Activated naive CD4-positive, alpha-beta T cell treated with anti-CD3 and anti-CD28 coated beads, Interleukin-2, amount 50 U/mL, for 24 hours (primary cell): ENCODE results near the gene PHACTR3.
"Not testable (repeated sequence)": the region's sequence is repeated elsewhere in the genome, so short reads cannot be mapped to it uniquely, and the experiment has no call there.

Experiments used
- H3K27ac Mint-ChIP-seq: one replicate; pipeline ENCODE4 v1.8.0; 2021; ENCODE audit warnings: mild to moderate bottlenecking, mixed read lengths
- H3K27me3 Mint-ChIP-seq: one replicate; pipeline ENCODE4 v1.8.0; 2021; ENCODE audit warnings: mixed read lengths
- H3K36me3 Mint-ChIP-seq: one replicate; pipeline ENCODE4 v1.8.0; 2021; ENCODE audit warnings: mixed read lengths
- H3K4me1 Mint-ChIP-seq: one replicate; pipeline ENCODE4 v1.8.0; 2021; ENCODE audit warnings: mixed read lengths
- H3K4me3 Mint-ChIP-seq: one replicate; pipeline ENCODE4 v1.8.0; 2021; ENCODE audit warnings: mild to moderate bottlenecking, mixed read lengths
- H3K9me3 Mint-ChIP-seq: one replicate; pipeline ENCODE4 v1.8.0; 2021; ENCODE audit warnings: mixed read lengths

Gene PHACTR3

DNA sequence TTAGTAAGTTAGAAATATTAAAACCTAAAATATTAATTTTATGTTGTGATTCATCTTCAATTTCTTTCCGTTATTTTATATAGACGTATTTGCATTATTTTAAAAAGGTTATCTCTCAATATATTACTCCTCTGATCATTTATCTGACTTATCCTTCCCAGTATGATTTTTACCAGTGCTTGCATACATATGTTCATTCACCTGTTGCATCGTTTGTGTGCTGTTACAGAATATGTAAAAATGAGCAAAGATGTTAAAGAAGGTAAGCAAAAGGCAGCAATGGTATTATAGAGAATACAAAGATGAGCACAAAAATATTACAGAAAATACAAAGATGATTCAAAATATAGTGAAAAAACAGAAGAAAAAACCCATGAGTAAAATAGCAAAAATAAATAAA, 280.2 kb downstream of the PHACTR3 start:
- no peaks in the 10 kb centered on the region for H3K27me3 Mint-ChIP-seq
- H3K4me3 Mint-ChIP-seq, result no peak overlapping the region
- H3K27ac Mint-ChIP-seq, result no peak overlapping the region
- H3K36me3 Mint-ChIP-seq, result no peaks in the 10 kb centered on the region
- H3K4me1 Mint-ChIP-seq, result no peaks in the 10 kb centered on the region
- H3K9me3 Mint-ChIP-seq, result no peaks in the 10 kb centered on the region

DNA sequence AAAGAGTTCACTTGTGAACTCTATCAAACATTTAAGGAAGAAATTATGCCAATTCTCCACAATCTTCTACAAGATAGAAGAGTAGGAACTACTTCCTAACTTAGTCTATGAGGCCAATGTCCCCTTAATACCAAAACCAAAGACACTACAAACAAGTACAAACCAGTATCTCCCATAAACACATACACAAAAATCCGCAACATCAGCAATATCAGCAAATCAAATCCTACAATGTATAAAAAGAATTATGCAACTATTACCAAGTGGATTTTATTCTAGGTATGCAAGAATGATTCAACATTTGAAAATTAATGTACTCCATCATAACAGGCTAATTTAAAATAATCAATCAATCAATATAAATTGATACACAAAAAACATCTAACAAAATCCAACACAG, 283.7 kb downstream of the PHACTR3 start:
- Mint-ChIP-seq H3K4me3 (no peak overlapping the region), H3K4me1 (no peaks in the 10 kb centered on the region), H3K36me3 (no peaks in the 10 kb centered on the region), H3K27ac (no peak overlapping the region), H3K9me3 (no peaks in the 10 kb centered on the region), H3K27me3 (no peaks in the 10 kb centered on the region)

DNA sequence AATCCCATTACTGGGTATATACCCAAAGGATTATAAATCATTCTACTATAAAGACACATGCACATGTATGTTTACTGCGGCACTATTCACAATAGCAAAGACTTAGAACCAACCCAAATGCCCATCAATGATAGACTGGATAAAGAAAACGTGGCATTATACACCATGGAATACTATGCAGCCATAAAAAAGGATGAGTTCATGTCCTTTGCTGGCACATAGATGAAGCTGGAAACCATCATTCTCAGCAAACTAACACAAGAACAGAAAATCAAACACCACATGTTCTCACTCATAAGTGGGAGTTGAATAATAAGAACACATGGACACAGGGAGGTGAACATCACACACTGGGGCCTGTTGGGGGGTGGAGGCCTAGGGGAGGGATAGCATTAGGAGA, 285.7 kb downstream of the PHACTR3 start:
- not testable (repeated sequence) for H3K4me3 Mint-ChIP-seq

DNA sequence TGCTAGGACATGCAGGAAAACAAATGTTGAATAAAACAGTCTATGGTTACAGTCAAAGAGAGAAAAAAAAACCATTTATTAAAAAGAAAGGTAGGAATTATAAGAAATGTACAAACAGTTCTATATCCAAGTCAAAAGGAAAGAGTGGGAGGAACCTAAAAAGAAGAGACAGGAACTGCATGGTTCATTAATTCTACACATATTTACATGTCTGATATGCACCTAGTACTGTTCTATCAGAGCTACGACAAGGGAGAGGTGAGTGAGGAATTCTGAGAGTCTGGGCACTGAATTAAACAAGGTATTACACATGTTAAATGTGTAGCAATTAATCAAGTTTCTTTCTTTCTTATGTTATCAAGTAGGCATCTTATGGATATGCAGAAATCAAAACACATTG, 287.2 kb downstream of the PHACTR3 start:
- no peaks in the 10 kb centered on the region for H3K36me3 Mint-ChIP-seq
- H3K4me3 Mint-ChIP-seq, result no peak overlapping the region
- H3K9me3 Mint-ChIP-seq, result no peaks in the 10 kb centered on the region
- H3K4me1 Mint-ChIP-seq, result no peaks in the 10 kb centered on the region
- no peak overlapping the region for H3K27ac Mint-ChIP-seq
- H3K27me3 Mint-ChIP-seq, result no peaks in the 10 kb centered on the region

More for the DNA sequence above, 285.7 kb downstream of the PHACTR3 start:
- not testable (repeated sequence) for H3K27me3 Mint-ChIP-seq, H3K4me1 Mint-ChIP-seq, H3K27ac Mint-ChIP-seq, H3K9me3 Mint-ChIP-seq, H3K36me3 Mint-ChIP-seq

DNA sequence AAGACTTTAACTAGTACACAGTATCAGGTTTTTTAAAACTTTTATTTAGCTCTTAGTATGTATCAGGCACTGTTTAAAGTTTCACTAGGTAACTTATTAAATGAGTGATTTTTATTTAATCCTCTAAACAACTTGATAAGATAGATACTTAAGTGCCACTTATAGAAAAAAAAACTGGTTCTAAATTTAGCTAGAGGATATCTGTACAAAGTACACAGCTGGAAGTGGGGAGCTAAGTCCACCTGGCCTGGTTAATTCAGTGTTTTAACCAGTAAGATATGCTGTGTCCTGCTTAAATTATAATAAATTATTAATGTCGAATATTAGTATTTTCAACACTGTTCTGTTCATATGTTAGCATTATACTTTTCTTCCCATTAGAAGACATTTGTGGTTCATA, 291.6 kb downstream of the PHACTR3 start:
- no peaks in the 10 kb centered on the region for H3K9me3 Mint-ChIP-seq
- H3K36me3 Mint-ChIP-seq, result peaks cover 2% of the 10 kb centered on the region
- no peaks in the 10 kb centered on the region for H3K4me1 Mint-ChIP-seq
- H3K27ac Mint-ChIP-seq, result no peak overlapping the region
- H3K27me3 Mint-ChIP-seq, result peaks cover 2% of the 10 kb centered on the region
- H3K4me3 Mint-ChIP-seq, result no peak overlapping the region
